ENCODE data around the gene GABPB1.

GABPB1 gene

DNA sequence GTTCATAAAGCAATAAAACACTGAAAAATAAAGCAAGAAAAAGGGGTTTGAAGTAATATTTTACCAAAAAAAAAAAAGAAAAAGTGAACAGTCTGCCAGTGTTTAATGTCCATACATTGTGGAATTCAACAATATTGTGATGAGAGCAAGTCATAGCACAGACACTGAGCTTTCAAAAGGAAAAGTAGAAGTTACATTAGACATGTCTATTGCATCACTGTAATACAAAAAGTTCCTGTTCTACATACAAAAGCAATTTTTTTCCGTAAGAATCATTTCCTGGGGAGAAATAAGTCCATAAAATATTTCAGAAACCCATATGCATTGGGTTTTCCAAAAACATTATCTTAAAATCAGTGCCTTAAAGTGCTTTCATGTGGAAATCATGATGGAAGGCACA lies 77.6 kb downstream of the GABPB1 start:
- no peak for DNase-seq (ENCODE audit: low read depth in 2 of 2)

DNA sequence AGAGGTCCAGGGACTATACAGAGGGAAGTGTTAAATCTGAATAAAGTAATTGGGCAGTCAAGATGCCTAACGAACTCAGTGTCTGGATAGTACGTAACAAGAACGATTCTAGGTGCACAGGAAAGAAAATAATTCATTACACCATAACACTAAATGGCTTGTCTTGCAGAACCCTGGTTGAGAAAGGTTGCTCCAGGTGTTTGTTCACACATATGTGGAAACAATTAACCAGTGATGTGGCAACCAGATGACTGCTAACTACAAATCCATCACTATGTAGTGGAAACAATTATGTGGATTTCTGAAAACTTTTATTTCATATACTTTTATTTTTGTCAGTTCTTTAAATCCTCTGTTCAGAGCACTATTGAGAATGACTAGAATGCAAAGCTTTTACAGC lies 79.1 kb downstream of the GABPB1 start:
- no peak for DNase-seq (ENCODE audit: low read depth in 2 of 2)

DNA sequence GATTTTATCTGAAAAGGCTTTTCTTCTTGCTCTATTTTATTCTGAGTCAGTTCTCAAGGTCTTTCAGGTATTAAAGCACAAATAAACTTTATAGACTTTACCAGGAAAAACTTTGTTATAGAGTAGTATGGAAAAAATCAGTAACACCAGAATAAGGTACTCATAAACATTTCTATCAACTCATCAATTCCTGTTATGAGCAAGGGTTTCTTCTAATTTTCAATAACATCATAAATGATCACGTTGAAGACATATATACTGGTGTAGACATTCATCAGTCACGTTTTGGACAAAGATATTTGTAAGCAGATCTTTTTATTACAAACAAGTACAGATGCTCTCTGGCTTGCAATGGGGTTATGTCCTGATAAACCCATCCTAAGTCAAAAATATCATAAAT lies 79.9 kb downstream of the GABPB1 start:
- no peak for DNase-seq (ENCODE audit: low read depth in 2 of 2)

DNA sequence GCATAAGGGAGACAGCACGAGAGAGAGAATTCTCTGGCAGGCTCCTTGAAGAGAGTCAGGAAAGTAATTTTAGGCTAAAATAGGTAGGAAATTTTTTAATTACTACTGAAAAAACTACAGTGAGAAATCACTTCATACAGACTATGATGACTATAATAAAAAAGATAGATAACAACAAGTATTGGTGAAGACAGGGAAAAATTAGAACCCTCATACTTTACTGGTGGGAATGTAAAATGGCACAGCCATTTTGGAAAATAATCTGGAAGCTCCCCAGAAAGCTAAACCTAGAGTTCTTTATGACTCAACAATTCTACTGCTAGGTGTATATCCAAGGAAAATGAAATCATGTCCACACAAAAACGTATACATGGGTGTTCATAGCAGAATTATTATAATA lies 87.4 kb downstream of the GABPB1 start:
- DNase-seq (ENCODE audit: low read depth in 2 of 2), result no peak

DNA sequence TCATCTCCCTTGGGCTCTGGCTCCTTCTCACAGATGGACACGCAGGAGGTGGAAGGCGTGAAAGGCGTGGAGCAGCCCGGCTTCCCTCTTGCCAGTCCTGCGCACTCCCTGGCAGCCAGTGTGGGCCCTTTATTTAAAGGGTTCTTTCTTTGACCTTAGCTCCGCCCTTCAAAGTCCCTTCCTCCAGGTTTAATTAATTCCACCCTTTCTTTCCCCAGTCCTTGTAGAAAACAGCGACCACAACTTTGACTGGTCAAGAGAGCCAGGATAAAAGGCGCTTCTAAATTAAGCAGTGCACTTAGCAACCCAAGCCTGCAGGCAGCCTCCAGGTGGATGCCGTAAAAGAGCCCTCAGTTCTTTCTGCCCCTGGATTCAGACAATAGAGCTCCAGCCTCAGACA lies 89.4 kb downstream of the GABPB1 start, which contains the start of gene HDC:
HDC (minus strand) TSS at position 107 of the 400 bp plus-strand sequence; CDS start at position 4, 103 bp downstream.
- no peak for DNase-seq (ENCODE audit: low read depth in 2 of 2)

DNA sequence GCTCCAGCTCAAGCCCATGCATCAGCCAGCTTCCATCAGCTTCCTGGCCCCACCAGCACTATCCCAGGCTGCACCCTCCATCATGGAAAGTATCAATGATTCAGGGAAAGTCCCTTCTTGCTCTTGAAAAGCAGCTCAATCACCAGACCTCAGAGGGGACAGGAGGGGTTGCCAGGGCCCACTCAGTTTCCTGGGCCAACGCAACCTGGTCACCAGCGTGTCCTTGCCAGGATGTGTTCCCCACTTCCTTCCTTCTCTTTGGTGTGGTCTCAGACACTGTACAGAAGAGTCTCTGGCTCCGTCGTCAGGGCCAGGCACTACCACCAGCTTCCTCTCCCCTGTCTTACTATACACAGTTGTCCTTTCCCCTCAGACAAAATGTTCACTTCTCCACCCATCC lies 92.5 kb downstream of the GABPB1 start:
- no peak for DNase-seq (ENCODE audit: low read depth in 2 of 2)

DNA sequence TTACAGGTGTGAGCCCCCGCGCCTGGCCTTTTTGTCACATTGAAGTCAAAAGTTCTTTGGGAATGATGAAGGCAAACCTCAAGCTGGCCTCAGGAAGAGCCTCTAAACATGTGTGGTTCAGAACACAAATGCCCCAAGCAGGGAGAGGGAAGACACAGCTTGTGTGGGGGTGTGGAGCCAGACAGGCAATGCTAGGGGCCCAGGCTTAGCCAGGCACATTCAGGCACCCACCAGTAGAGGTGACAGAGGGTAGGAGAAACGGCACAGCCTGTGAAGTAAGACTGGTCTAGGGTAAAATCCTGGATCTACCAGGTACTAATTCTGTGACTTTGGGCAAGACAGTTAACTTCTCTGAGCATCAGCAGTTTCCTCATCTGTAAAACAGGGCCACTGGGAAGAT lies 93.0 kb downstream of the GABPB1 start:
- no peak for DNase-seq (ENCODE audit: low read depth in 2 of 2)

DNA sequence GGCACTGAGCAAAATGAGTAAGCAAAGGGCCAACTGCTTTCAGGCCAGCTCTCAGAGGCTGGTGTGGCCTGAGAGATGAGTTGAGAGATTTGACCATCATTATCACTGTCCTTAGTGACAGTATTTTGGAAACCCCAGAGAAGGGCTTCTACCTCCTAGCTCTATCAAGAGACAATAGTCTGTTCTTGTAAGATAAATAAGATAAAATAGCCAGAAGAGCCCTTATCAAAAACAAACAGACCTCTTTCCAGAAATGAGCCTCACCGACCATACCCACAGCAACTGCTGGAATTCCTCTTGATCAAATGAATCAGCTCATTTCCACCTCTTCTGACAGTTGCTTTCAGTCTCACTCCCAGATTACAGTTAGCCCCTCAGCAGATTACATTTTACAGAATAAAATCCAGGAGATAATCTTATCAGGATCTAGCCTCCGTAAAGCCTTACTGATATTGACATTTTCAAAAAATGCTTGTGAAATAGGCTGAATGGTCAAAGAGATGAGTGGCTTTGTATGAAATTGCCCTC lies 94.0 kb downstream of the GABPB1 start:
- no peak for DNase-seq (ENCODE audit: low read depth in 2 of 2)

DNA sequence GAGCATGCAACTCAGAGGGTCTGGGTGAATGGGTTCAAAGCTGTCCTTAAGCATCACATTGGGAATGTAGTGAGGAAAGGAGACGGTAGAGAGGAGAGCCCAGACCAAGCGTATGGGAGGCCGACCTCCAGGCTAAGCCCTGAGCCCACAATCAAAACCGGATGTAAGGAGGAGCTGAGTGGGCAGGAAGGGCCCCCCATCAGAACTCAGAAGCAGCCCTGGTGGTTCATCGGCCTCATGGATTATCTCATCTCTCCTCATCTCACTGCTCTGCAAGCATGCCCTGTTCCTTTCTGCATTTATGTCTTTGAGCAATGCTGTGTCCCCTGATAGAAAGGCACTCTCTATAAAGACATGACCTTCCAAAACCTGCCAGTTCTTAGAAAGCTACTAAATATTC lies 95.7 kb downstream of the GABPB1 start:
- DNase-seq (ENCODE audit: low read depth in 2 of 2), result no peak

DNA sequence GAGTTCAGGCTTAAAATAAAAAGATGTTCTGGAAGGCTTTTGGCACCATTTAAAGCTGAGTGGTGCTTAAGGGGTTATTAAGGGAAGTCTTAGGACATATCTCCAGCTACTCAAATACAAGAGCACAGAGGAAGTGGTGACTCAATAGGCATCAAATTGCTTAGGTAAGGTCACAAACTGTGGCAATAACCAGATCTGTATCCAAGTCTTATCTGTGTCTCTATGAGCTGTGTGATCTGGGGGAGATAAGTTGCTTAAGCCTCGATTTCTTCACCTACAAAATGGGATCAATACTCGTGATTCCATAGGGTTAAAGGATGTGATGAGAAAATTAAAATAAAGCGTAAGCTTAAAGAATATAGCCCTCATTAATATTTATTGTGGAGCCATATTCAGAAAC lies 97.1 kb downstream of the GABPB1 start:
- DNase-seq (ENCODE audit: low read depth in 2 of 2), result no peak

DNA sequence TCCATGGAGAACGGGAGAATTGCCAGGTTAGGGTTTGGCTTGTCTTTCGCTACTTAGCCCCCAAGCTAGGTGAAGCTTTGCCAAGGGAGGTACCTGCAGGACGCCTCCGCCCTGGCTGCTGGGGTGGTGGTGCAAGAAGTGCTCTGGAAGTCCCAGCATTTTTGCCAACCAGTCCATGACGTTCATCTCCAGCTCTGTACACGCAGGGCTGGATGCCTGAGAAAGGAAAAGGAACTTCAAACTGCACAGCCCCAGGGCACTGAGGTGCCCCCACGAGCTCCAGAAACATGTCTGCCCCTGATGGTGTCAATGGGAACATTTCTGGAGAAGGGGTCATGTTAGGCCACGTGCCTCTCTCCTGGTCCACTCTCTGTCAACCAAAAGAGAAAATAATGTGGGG lies 97.7 kb downstream of the GABPB1 start:
- no peak for DNase-seq (ENCODE audit: low read depth in 2 of 2)

DNA sequence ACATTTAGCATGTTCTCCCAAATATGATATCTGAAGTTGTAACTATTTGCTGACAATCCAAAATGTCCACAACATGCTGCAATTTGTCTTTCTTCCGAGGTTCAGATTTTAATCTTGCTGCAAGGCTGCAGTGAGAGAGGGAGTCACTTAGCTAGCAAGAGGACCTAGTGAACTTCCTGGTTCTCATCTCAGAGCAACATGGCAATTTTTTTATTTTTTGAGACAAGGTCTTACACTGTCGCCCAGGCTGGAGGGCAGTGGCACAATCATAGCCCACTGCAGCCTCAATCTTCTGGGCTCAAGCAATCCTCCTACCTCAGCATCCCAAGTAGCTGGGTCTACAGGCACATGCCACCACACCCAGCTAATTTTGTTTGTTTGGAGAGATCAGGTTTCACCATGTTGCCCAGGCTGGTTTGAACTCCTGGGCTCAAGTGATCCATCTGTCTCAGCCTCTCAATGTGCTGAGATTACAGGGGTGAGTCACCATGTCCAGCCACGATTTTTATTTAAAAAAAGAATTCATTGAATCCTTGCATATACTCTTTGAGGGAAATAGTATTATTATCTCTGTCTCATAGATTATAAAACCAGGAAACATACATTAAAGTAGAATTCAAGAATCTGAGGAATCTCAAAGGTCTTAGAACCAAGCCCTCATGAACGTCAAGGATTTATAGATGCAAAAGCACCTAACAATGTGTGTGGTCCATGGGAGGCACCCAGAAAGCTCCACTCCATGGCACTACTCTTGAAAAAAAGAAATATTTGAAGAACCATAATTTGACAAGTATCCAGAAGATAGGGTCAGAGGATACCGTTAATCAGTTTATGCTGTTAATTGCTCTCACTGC lies 98.6 kb downstream of the GABPB1 start:
- DNase-seq (ENCODE audit: low read depth in 2 of 2), result no peak

DNA sequence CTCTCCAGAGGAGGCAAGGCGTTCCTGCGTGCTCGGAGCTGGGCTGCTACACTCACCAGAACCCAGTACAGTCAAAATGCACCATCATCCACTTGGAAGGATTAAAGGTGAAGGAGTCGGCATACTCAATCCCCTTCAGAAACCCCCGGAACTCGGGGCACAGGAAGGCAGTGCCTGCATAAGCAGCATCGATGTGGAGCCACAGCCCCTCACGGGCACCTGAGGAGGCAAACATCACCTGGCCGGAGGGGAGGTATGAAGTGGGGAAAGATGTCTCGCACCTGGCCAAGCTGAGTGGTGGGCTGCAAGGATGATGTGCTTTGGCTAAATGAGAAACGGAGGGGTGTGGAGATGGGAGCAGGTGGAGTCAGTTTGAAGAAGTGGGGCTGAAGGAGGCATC lies 102.4 kb downstream of the GABPB1 start:
- DNase-seq (ENCODE audit: low read depth in 2 of 2), result no peak

DNA sequence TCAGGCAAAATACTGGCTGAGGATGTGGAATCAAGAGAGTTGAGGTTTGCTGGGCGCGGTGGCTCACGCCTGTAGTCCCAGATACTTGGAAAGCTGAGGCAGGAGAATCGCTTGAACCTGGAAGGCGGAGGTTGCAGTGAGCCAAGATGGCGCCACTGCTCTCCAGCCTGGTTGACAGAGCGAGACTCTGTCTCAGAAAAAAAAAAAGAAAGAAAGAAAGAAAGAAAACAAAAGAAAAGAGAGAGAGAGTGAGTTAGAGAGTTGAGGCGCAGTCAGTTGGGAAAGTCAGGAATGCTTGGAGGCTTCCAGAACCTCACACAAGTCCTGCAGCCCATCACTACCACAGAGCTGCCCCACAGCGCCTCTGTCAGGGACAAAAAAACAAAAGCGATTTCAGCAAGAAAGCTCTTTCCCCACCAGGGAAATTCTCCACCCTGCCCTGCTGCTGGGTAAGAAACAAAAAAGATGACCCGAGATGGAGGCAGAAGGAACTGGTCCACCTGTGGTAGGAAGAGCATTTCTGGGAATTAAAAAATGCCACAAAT lies 103.3 kb downstream of the GABPB1 start:
- DNase-seq (ENCODE audit: low read depth in 2 of 2), result no peak

DNA sequence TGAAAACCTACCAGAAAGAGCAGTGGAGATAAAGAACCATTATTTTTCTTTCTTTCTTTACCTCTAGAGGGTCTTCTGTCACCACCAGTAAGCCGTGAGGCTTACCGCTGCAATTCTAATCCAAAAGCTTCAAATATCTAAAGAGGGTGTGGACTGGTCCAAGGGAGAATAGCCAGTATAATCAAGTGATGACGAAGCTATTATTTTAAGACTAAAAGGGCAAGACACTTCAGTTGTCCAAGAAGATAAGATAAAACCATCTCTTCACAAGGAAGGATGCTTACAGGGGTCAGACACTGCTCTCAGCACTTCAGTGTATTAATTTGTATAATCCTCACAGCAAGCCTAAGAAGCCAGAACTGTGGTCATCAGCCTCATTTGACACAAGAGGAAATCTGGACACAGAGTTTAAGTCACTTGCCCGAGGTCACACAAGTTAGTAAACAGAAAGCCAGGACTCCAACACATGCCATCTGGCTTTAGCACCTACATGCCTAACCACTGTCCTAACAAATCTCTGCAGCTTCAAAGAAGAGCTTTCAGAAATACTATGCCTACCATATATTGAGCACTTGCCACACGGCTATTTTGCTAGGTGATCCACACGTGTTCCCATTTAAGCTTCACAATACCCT lies 104.1 kb downstream of the GABPB1 start:
- DNase-seq (ENCODE audit: low read depth in 2 of 2), result no peak

DNA sequence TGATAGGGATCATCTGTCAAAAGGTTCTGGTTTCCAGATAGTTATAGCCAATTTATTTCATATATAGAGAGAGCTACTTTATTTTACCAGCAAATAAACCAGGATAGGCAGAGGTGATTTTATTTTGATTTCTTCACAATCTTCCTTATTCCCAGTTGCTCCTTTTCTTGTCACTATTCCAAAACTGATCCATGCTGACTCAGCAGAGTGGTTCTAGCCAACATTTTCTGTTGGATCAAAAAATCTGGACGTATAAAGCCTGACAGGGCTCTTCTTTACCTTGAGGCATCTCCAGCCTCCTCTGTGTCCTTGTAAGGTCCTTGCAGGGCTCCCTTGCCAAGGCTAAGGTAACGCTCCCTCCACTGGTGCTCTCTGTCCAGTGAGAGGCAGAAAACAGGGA lies 105.3 kb downstream of the GABPB1 start:
- no peak for DNase-seq (ENCODE audit: low read depth in 2 of 2)

DNA sequence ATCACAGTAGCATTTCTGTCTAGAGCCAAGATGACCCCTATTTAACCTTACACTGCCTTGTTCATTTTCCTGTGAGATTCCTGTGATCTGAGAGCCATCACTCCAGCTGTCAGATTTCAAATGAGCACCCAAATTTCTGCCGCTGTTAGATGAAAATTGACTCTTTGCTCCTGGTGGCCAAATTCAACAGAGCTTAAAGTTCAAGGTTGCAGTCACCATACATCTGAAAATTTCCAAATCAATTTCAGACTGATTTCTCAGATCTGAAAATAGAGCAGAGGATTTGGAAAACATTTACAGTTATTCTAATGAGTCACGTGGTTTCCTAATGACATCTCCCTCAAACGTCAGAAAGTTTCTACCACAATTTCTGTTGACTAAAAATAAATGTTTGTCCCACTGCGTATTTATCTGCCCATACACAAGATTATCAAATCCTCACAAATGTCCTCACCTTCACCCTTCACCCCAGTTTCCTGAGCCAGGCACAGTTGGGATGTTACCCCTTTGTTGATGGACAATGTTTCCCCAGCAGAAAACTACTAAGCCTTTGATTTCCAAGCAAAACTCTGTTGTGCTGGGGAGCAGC lies 105.9 kb downstream of the GABPB1 start:
- DNase-seq (ENCODE audit: low read depth in 2 of 2), result no peak

DNA sequence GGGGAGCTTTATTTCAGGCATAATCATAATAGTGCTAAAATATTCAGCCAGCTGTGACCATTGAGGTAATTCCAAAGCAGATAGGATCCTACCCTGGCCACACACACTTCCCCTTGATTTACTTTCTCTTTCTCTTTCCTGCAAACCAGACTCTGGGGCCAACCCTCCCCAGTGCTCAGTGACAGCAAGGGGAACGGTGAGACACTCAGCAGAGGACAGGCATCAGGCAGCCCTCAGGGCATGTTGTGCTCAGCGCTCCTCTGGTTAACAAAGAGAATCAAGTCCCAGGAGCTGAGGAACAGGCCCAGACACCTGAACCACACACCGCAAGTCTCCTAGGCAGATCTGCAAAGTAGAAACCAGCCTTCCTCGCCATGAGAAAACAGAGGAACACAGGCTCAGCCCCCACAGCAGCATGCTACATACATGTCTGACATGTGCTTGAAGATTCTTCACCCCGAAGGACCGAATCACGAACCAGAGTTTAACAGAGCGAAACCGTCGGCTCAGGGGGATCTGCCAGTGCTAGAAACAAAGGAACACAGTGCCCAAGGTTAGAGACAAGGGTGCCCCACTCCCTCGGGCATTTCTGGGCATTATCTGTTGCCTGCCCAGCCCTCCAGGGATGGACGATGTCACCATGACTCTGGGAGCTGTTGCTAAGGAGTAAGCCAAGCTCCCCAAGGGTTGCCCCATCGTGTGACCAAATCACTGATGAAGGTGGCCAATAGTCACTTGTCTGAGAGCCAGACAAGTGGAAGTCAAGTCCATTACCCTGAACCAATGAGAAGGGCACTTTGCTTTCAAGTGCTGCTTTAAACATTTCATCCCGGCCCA lies 107.0 kb downstream of the GABPB1 start:
- no peak for DNase-seq (ENCODE audit: low read depth in 2 of 2)

DNA sequence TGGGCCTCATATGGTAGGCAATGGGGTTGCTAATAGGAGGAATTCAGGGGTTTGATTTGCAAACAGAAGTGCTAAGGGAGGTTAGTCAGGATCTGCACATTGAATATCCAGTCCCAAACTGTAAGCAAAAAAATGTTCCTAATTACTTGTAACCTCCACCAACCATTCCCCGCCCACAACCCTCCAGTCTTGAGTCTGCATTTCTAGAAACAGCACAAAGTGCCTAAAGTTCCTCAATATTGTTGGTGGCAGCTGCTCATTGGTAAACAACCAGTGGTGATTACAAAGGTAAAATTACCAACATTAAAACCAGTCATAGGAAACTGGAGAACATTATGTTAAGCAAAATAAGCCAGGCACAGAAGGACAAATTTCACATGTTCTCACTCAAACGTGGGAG lies 108.4 kb downstream of the GABPB1 start:
- DNase-seq (ENCODE audit: low read depth in 2 of 2), result no peak

DNA sequence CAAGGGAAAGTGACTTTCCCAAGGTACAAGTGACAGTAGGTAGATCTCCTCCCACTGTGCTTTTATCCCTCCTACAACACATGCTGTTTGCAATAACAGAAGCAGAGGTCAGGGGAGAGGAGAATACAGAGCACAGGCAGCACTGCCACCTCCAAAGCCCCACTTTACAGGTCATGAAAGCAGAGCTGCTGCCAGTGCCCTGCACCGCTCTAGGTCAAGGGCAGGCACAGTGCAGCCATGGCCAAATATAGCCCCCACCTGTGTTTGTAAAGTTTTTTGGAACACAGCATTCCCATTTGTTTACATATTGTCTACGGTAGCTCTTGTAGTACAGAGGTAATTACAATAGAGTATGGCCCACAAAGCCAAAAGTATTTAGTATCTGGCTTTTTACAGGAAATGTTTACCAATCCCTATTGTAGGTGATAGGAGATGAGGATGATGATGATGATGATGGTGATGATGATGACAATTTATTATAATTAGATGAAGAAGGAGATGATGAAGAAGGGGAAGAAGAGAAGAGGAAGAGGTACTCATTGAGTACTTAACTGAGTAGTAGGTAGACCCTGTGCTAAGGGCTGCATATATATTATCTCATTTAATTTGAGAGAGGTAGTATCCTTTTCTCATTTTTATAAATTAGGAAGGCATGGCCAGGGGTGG lies 109.9 kb downstream of the GABPB1 start:
- no peak for DNase-seq (ENCODE audit: low read depth in 2 of 2)

DNA sequence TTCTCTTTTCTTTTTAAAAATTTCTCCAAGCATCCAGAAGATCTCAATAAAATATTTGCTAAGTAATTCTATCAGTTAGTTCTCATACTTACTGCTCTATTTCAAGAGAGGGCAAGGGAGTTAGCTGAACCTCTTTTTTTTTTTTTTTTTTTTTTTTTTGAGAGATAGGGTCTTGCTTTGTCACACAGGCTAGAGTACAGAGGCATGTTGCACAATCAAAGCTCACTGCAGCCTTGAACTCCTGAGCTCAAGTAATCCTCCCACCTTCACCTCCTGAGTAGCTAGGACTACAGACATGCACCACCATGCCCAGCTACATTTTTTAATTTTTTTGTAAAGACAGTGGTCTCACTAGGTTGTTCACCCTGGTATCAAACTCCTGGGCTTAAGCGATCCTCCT lies 110.8 kb downstream of the GABPB1 start:
- no peak for DNase-seq (ENCODE audit: low read depth in 2 of 2)

Data from fibroblast of skin of left biceps (primary cell).